ENCODE results near the gene USP2.
"Not testable (repeated sequence)": the region's sequence is repeated elsewhere in the genome, so short reads cannot be mapped to it uniquely, and the experiment has no call there.

The USP2 gene

DNA sequence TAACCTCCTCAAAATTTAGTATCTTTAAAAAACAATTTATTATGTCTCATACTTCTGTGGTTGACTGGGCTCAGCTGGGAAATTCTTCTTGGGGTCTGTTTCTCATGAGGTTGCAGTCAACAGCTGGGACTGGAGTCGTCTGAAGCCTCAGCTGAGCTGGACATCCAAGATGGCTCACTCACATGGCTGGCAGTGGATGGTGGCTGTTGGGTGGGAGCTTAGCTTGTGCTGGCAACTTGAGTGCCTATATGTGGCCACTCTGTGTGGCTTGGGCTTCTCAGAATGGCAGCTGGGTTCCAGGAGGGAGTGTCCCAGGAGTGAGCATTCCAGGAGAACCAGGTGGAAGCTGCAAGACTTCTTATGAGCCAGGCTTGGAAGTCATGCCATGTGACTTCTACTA lies 28.2 kb upstream of the USP2 start:
- TF ChIP-seq, protein P1, sequence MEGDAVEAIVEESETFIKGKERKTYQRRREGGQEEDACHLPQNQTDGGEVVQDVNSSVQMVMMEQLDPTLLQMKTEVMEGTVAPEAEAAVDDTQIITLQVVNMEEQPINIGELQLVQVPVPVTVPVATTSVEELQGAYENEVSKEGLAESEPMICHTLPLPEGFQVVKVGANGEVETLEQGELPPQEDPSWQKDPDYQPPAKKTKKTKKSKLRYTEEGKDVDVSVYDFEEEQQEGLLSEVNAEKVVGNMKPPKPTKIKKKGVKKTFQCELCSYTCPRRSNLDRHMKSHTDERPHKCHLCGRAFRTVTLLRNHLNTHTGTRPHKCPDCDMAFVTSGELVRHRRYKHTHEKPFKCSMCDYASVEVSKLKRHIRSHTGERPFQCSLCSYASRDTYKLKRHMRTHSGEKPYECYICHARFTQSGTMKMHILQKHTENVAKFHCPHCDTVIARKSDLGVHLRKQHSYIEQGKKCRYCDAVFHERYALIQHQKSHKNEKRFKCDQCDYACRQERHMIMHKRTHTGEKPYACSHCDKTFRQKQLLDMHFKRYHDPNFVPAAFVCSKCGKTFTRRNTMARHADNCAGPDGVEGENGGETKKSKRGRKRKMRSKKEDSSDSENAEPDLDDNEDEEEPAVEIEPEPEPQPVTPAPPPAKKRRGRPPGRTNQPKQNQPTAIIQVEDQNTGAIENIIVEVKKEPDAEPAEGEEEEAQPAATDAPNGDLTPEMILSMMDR (IDR thresholded peaks at IDR 0.05; ENCODE audit: insufficient read depth, low read length, missing control alignments), result no peak
- CTCF ChIA-PET, result interaction anchor here (0.7 to 2.3 kb wide), 4 partner anchors 28 to 65 kb away, joined by 3 to 13 read pairs (median 8); partner anchors contain the start of gene USP2
- DNase-seq (ENCODE audit: low read depth, low spot score), result no peak
- H3K4me3 ChIP-seq (ENCODE audit: low read depth, low read length), result no peak overlapping the region
- POLR2A ChIA-PET, result no interaction called here

DNA sequence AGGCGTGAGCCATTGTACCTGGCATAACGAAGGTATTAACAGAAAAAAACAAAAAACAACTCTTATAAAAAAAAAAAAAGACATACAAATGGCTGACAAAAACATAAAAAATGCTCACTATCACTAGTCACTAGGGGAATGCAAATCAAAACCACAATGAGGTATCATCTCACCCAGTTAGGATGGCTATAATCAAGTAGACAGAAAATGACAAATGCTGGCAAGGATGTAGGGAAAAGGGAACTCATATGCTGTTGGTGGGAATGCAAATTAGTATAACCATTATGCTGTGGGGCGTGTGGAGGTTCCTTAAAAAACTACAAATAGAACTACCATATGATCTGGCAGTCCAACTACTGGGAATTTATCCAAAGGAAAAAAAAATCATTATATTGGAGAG lies 24.5 kb upstream of the USP2 start:
- no peak overlapping the region for H3K4me3 ChIP-seq (ENCODE audit: low read depth, low read length)
- no peak for DNase-seq (ENCODE audit: low read depth, low spot score)
- ChIA-PET CTCF (interaction anchor here (1.0 to 1.6 kb wide), 3 partner anchors 25 to 69 kb away, joined by 3 to 11 read pairs (median 4); partner anchors contain the start of gene USP2), POLR2A (no interaction called here)
- TF ChIP-seq, protein P1 (IDR thresholded peaks at IDR 0.05; ENCODE audit: insufficient read depth, low read length, missing control alignments), result no peak

DNA sequence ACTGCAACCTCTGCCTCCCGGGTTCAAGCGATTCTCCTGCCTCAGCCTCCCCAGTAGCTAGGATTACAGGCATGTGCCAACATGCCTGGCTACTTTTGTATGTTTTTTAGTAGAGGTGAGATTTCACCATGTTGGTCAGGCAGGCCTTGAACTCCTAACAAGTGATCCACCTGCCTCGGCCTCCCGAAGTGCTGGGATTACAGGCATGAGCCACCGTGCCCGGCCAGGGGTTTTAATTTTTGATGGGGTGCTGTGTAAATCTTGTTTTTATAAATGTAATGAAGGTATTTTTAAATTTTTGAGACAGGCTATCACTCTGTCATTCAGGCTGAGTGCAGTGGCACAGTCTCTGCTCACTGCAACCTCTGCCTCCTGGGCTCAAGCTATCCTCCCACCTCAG lies 24.0 kb upstream of the USP2 start:
- H3K4me3 ChIP-seq (ENCODE audit: low read depth, low read length), result not testable (repeated sequence)

DNA sequence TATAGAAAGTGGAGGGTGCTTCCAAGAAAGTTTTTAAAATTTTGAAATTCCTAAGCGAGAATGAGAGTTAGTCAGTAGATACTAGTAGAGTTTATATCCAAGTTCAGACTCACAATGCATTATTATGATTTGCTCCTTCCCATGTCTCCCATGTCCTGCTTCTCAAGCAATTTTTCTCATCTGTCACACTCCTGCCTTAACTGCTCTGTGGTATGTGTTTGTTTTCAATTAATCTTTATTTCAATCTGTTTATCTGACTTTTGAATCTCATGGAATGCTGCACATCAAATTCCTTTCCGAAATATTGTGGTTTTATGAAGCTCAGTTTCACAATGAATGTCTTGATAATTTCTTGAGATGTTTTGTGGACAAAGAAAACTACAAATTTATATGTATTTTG lies 23.4 kb upstream of the USP2 start:
- DNase-seq (ENCODE audit: low read depth, low spot score), result no peak
- POLR2A ChIA-PET, result interaction anchor here (0.9 kb wide), 1 partner anchor 9 kb away, joined by 4 read pairs; no protein-coding TSS in a partner anchor
- TF ChIP-seq, protein P1 (IDR thresholded peaks at IDR 0.05; ENCODE audit: insufficient read depth, low read length, missing control alignments), result no peak
- no peak overlapping the region for H3K4me3 ChIP-seq (ENCODE audit: low read depth, low read length)
- CTCF ChIA-PET, result interaction anchor here (1.4 to 1.7 kb wide), 2 partner anchors 24 to 29 kb away, joined by 3 to 4 read pairs; partner anchors contain the start of gene USP2

More for the DNA sequence above, 24.0 kb upstream of the USP2 start:
- ChIA-PET POLR2A (interaction anchor here (0.9 kb wide), 1 partner anchor 9 kb away, joined by 4 read pairs; no protein-coding TSS in a partner anchor), CTCF (interaction anchor here (0.6 to 1.7 kb wide), 3 partner anchors 24 to 48 kb away, joined by 3 to 4 read pairs (median 3); partner anchors contain the start of gene USP2)
- not testable (repeated sequence) for DNase-seq (ENCODE audit: low read depth, low spot score)

DNA sequence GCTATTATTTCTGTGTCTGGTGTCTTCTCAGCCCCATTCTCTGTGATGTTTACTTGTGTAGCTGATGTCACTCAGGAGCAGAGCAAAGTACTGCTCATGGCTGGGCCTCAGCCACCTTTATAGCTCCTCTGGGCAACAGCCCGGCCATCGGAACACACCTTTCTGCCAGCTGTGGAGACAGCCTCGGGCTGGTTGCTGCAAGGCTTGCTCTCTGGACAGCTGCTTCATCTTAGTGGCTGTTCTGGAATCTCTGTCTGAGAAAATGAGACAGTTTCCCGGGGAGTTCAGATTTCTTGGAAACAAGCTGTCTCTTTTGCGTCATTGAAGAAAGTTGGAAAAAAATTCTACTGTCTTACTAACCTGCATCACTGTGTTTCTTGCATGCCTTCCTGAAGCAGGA lies 21.5 kb upstream of the USP2 start:
- POLR2A ChIA-PET, result no interaction called here
- TF ChIP-seq, protein P1 (IDR thresholded peaks at IDR 0.05; ENCODE audit: insufficient read depth, low read length, missing control alignments), result no peak
- CTCF ChIA-PET, result interaction anchor here (0.8 to 3.6 kb wide), 6 partner anchors 20 to 72 kb away, joined by 3 to 18 read pairs (median 6); partner anchors contain the start of gene USP2
- no peak overlapping the region for H3K4me3 ChIP-seq (ENCODE audit: low read depth, low read length)
- no peak for DNase-seq (ENCODE audit: low read depth, low spot score)

DNA sequence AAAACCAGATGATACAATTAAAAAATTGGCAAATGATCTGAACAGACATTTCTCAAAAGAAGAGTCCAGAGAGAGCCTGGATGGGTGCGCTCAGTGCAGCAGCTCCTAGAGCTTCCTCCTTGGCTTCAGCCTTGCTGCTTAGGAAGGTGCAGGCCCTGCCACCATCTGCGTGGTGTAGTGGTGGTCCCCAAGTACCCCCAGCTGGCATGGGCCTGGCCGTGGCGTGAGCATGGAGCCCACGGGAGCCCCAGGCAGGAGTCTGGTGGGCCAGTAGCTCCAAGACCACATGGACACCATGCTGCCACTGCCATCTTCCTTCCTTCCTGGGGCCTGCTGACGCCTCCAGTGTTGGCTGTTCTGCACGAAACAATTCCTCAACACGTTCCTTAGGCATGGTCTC lies 21.0 kb upstream of the USP2 start:
- POLR2A ChIA-PET, result no interaction called here
- no peak overlapping the region for H3K4me3 ChIP-seq (ENCODE audit: low read depth, low read length)
- no peak for DNase-seq (ENCODE audit: low read depth, low spot score)
- CTCF ChIA-PET, result interaction anchor here (1.3 to 3.6 kb wide), 5 partner anchors 21 to 72 kb away, joined by 3 to 18 read pairs (median 8); partner anchors contain the start of gene USP2
- TF ChIP-seq, protein P1 (IDR thresholded peaks at IDR 0.05; ENCODE audit: insufficient read depth, low read length, missing control alignments), result no peak

DNA sequence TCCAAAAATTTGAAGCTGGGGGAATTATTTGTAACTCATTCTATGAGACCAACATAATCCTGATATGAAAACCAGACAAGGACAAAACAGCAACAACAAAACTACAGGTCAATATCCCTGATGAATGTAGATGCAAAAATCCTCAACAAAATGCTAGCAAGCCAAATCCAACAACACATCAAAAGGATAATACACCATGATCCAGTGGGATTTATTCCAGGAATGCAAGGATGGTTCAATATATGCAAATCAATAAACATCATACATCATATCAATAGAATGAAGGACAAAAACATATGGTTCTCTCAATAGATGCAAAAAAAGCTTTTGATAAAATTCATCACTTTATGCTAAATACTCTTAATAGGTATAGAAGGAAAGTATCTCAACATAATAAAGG lies 19.4 kb upstream of the USP2 start:
- TF ChIP-seq, protein P1 (IDR thresholded peaks at IDR 0.05; ENCODE audit: insufficient read depth, low read length, missing control alignments), result no peak
- ChIA-PET CTCF (interaction anchor here (0.9 to 3.6 kb wide), 4 partner anchors 9 to 74 kb away, joined by 3 to 18 read pairs (median 3); no protein-coding TSS in a partner anchor), POLR2A (no interaction called here)
- no peak for DNase-seq (ENCODE audit: low read depth, low spot score)
- H3K4me3 ChIP-seq (ENCODE audit: low read depth, low read length), result no peak overlapping the region

Measured in AG04449 (cell line).